HEK293T (cell line): Measurements from ENCODE around the gene SYT2.

ENCODE experiments used
- ARNT ChIP-seq: fragments of 450-650 bp; IDR thresholded peaks from 2 replicates; pipeline ENCODE4 v1.6.1; 2017; ENCODE audit warnings: mild to moderate bottlenecking
- CTBP1 ChIP-seq: fragments of 450-650 bp; IDR thresholded peaks from 2 replicates; pipeline ENCODE4 v1.6.1; 2016; ENCODE audit warnings: borderline replicate concordance
- FOXA1 ChIP-seq: fragments of 450-650 bp; IDR thresholded peaks from 2 replicates; pipeline ENCODE4 v1.6.1; 2016; ENCODE audit warnings: mild to moderate bottlenecking
- FOXM1 ChIP-seq: fragments of 450-650 bp; IDR thresholded peaks from 2 replicates; pipeline ENCODE4 v1.6.1; 2017; ENCODE audit warnings: mild to moderate bottlenecking, borderline replicate concordance
- HDGF ChIP-seq: fragments of 450-650 bp; IDR thresholded peaks from 2 replicates; pipeline ENCODE4 v1.6.1; 2017; ENCODE audit warnings: antibody characterized with exemption, borderline replicate concordance
- LEF1 ChIP-seq: fragments of 450-650 bp; IDR thresholded peaks from 2 replicates; pipeline ENCODE4 v1.6.1; 2017; ENCODE audit warnings: mild to moderate bottlenecking, borderline replicate concordance
- PKNOX1 ChIP-seq: fragments of 450-650 bp; IDR thresholded peaks from 2 replicates; pipeline ENCODE4 v1.6.1; 2016
- SP1 ChIP-seq: fragments of 450-650 bp; IDR thresholded peaks from 2 replicates; pipeline ENCODE4 v1.6.1; 2017
- TARDBP ChIP-seq: fragments of 450-650 bp; IDR thresholded peaks from 2 replicates; pipeline ENCODE4 v1.6.1; 2016

DNA sequence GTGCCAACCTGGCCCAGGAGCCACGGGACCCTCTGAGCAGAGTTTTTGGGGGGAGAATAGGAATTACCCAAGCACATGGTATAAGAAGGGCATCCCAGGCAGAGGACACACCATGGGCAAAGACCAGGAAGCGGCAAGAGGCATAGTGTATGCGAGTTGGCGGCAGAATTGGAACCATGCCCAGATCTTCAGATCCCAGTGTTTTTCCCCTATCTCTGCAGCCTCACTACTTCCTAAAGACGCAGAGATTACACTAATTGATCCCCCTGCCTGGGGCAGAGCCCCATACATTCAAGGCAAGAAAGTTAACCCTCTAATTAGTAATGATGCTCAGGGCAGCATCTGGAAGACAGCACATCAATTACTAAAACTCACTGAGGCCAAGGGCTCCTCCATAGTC lies 48.2 kb downstream of the SYT2 start:
- TF ChIP-seq SP1 (no peak), FOXA1 (no peak), PKNOX1 (no peak), ARNT (no peak), CTBP1 (no peak), FOXM1 (no peak), LEF1 (no peak), TARDBP (no peak), HDGF (no peak)
